PC-3 (cell line): Measurements from ENCODE around the gene LRBA. TPM values are rescaled to one million over a fixed set of nuclear protein-coding genes. Genes with fewer than 3 reads are reported as not detected.
A peak's percentile ranks its signal among the peaks of the same experiment; 100 is the strongest.

ENCODE experiments used
- ATAC-seq: fragments of 200-7000 bp; cut with Tn5 transposase; 2 replicates; pipeline ENCODE4 v1.9.1; 2020; ENCODE audit warnings: mild to moderate bottlenecking, moderate library complexity
- BruUV-seq: library from RNA; stranded (reverse); fragments of 400-500 nt; replicated peaks from 2 replicates; lab custom pipeline; 2021; lab: Mats Ljungman, UMichigan
- CTCF ChIA-PET: fragments of 300-600 bp; sonication (Branson Sonifier 250); formaldehyde crosslinking; loops from one replicate; lab custom pipeline; 2022; ENCODE audit warnings: antibody characterized with exemption; lab: Charles Lee
- POLR2A ChIA-PET: fragments of 300-600 bp; sonication (Branson Sonifier 250); formaldehyde crosslinking; loops from one replicate; lab custom pipeline; 2022; ENCODE audit warnings: antibody characterized with exemption; ENCODE audit not compliant: unreplicated experiment; lab: Charles Lee
- DNase-seq: peaks from one replicate; pipeline ENCODE4 v3.0.0-alpha.2; 2015
- H2AFZ ChIP-seq: fragments of 300-600 bp; sonication (generic); 2 replicates; pipeline ENCODE4 v1.6.0; 2016; ENCODE audit warnings: antibody characterized with exemption, low read length
- H3F3A ChIP-seq: fragments of 300-600 bp; sonication (generic); one replicate; pipeline ENCODE4 v1.6.0; 2017; ENCODE audit warnings: antibody characterized with exemption, low read length, control low read depth, mild to moderate bottlenecking; ENCODE audit not compliant: unreplicated experiment
- H3K27ac ChIP-seq: fragments of 300-600 bp; sonication (generic); 2 replicates; pipeline ENCODE4 v1.5.1; 2016; ENCODE audit warnings: mild to moderate bottlenecking, low read length
- H3K27me3 ChIP-seq: fragments of 300-600 bp; sonication (generic); 2 replicates; pipeline ENCODE4 v1.6.1; 2016; ENCODE audit warnings: low read length, mixed read lengths
- H3K36me3 ChIP-seq: fragments of 300-600 bp; sonication (generic); 2 replicates; pipeline ENCODE4 v1.6.1; 2016; ENCODE audit warnings: low read depth, mixed run types, low read length, mixed read lengths
- H3K4me1 ChIP-seq: fragments of 300-600 bp; sonication (generic); 2 replicates; pipeline ENCODE4 v1.5.1; 2016; ENCODE audit warnings: low read length; ENCODE audit not compliant: insufficient read depth
- H3K4me2 ChIP-seq: fragments of 300-600 bp; sonication (generic); 2 replicates; pipeline ENCODE4 v1.6.0; 2016; ENCODE audit warnings: low read length
- H3K4me3 ChIP-seq: fragments of 300-600 bp; sonication (generic); 2 replicates; pipeline ENCODE4 v1.5.1; 2016; ENCODE audit warnings: mild to moderate bottlenecking, low read length, mixed read lengths
- H3K79me2 ChIP-seq: fragments of 300-600 bp; sonication (generic); 2 replicates; pipeline ENCODE4 v1.6.1; 2017; ENCODE audit warnings: low read length, mixed read lengths
- H3K9ac ChIP-seq: fragments of 300-600 bp; sonication (generic); 2 replicates; pipeline ENCODE4 v1.6.0; 2016; ENCODE audit warnings: mild to moderate bottlenecking, low read length
- H3K9me2 ChIP-seq: fragments of 300-600 bp; sonication (generic); replicated peaks from 2 replicates; pipeline ENCODE4 v1.6.1; 2016; ENCODE audit warnings: mixed run types, low read length, mixed read lengths
- H3K9me3 ChIP-seq: fragments of 300-600 bp; sonication (generic); 2 replicates; pipeline ENCODE4 v1.6.1; 2016; ENCODE audit warnings: low read length, mixed read lengths
- H4K20me1 ChIP-seq: fragments of 300-600 bp; sonication (generic); 2 replicates; pipeline ENCODE4 v1.6.1; 2016; ENCODE audit warnings: low read length, mixed read lengths
- CTCF ChIP-seq: fragments of 300-600 bp; sonication (generic); conservative IDR thresholded peaks from 2 replicates; pipeline ENCODE4 v1.5.1; 2017; ENCODE audit warnings: antibody characterized with exemption, low read depth, mild to moderate bottlenecking, low read length
- EZH2 ChIP-seq: fragments of 300-600 bp; sonication (generic); IDR thresholded peaks from one replicate; pipeline ENCODE4 v1.6.1; 2017; ENCODE audit warnings: antibody characterized with exemption, mild to moderate bottlenecking, low read length; ENCODE audit not compliant: unreplicated experiment
- EZH2phosphoT487 ChIP-seq: fragments of 300-600 bp; sonication (generic); IDR thresholded peaks from 2 replicates; pipeline ENCODE4 v1.6.1; 2018; ENCODE audit warnings: mild to moderate bottlenecking, antibody characterized with exemption, low read length, borderline replicate concordance
- intact Hi-C: fragments of 100-400 bp; cut with micrococcal nuclease; formaldehyde crosslinking; loops from 2 replicates; pipeline ENCODE4 v1.9.0; 2023
- total RNA-seq: library from RNA; depleted of rRNA; stranded (reverse); fragments of >200 nt; gene quantifications from 2 replicates; pipeline ENCODE4 v1.2.3, GENCODE V29; 2014

The LRBA gene
- total RNA-seq, 1 experiment from 2014 or later = 40.8 TPM

- no peaks in the 10 kb centered on the region for H4K20me1 ChIP-seq
- no peaks in the 10 kb centered on the region for H3K27me3 ChIP-seq
- no peak overlapping the region for H3K9ac ChIP-seq
- H3K4me2 ChIP-seq = no peak overlapping the region
- no peaks in the 10 kb centered on the region for H3K79me2 ChIP-seq
- no peaks in the 10 kb centered on the region; the same call in 1 of the 2 replicates for H3K36me3 ChIP-seq
- no peak overlapping the region for H3K27ac ChIP-seq
- no peaks in the 10 kb centered on the region for H3K4me1 ChIP-seq
- ChIA-PET POLR2A (no interaction called here), CTCF (interaction anchor here (0.5 kb wide), 1 partner anchor 285 kb away, joined by 4 read pairs; no protein-coding TSS in a partner anchor)
- H3F3A ChIP-seq = no peaks in the 10 kb centered on the region
- no peaks in the 10 kb centered on the region for H3K9me2 ChIP-seq
- TF ChIP-seq EZH2phosphoT487 = no peak
- no peak for TF ChIP-seq CTCF
- no peak for TF ChIP-seq EZH2
- no peak overlapping the region for H3K4me3 ChIP-seq
- intact Hi-C loops = no loop called here
- no peak overlapping the region for H2AFZ ChIP-seq
- ATAC-seq (no peak), DNase-seq (peak; percentile 2)
- BruUV-seq = no TSS peak
- no peaks in the 10 kb centered on the region for H3K9me3 ChIP-seq
These were observed 292.1 kb downstream of the LRBA start for GRCh38 chr4:150722908-150723362.

GRCh38 chr4:150720973-150721518 is 294.0 kb downstream of the LRBA start:
- no peaks in the 10 kb centered on the region for H4K20me1 ChIP-seq
- no TSS peak for BruUV-seq
- H3K4me3 ChIP-seq = no peak overlapping the region
- H3K4me1 ChIP-seq = no peaks in the 10 kb centered on the region
- intact Hi-C loops = no loop called here
- no peaks in the 10 kb centered on the region for H3K27me3 ChIP-seq
- H3K9me3 ChIP-seq = no peaks in the 10 kb centered on the region
- no peak overlapping the region for H3K27ac ChIP-seq
- no peaks in the 10 kb centered on the region; the same call in 1 of the 2 replicates for H3K36me3 ChIP-seq
- no peak overlapping the region for H3K4me2 ChIP-seq
- no peak overlapping the region for H3K9ac ChIP-seq
- H3K9me2 ChIP-seq = no peaks in the 10 kb centered on the region
- no peak for TF ChIP-seq CTCF
- DNase-seq = no peak
- CTCF ChIA-PET = no interaction called here
- H3F3A ChIP-seq = no peaks in the 10 kb centered on the region
- POLR2A ChIA-PET = no interaction called here
- no peak overlapping the region for H2AFZ ChIP-seq
- ATAC-seq = no peak
- no peaks in the 10 kb centered on the region for H3K79me2 ChIP-seq

- DNase-seq = no peak
- no peaks in the 10 kb centered on the region for H3K27me3 ChIP-seq
- no peak for TF ChIP-seq EZH2
- TF ChIP-seq EZH2phosphoT487 = no peak
- TF ChIP-seq CTCF = no peak
- H3K9me2 ChIP-seq = no peaks in the 10 kb centered on the region
- POLR2A ChIA-PET = no interaction called here
- H3K9me3 ChIP-seq = no peaks in the 10 kb centered on the region
- no peak overlapping the region for H3K4me3 ChIP-seq
- no peaks in the 10 kb centered on the region for H4K20me1 ChIP-seq
- H3F3A ChIP-seq = no peaks in the 10 kb centered on the region
- intact Hi-C loops = no loop called here
- no peak overlapping the region for H3K9ac ChIP-seq
- H3K4me1 ChIP-seq = no peaks in the 10 kb centered on the region
- H2AFZ ChIP-seq = no peak overlapping the region
- no peaks in the 10 kb centered on the region for H3K79me2 ChIP-seq
- H3K36me3 ChIP-seq = no peaks in the 10 kb centered on the region
- BruUV-seq = no TSS peak
- no peak for ATAC-seq
- CTCF ChIA-PET = no interaction called here
- no peak overlapping the region for H3K4me2 ChIP-seq
- no peak overlapping the region for H3K27ac ChIP-seq
These were observed 297.1 kb downstream of the LRBA start for GRCh38 chr4:150717952-150718351.
